Ishikawa (cell line): Measurements from ENCODE around the gene ABCC1.

Experiments used
- CEBPB ChIP-seq: IDR thresholded peaks from 2 replicates; pipeline ENCODE4 v1.6.1; 2012
- CREB1 ChIP-seq: IDR thresholded peaks from 2 replicates; pipeline ENCODE4 v1.6.1; 2012; ENCODE audit warnings: low read depth
- EGR1 ChIP-seq: IDR thresholded peaks from 2 replicates; pipeline ENCODE4 v1.6.1; 2012
- EP300 ChIP-seq: IDR thresholded peaks from 2 replicates; pipeline ENCODE4 v1.6.1; 2012; ENCODE audit warnings: borderline replicate concordance
- FOXM1 ChIP-seq: IDR thresholded peaks from 2 replicates; pipeline ENCODE4 v1.6.1; 2012; ENCODE audit warnings: low read depth, borderline replicate concordance
- NFIC ChIP-seq: IDR thresholded peaks from 2 replicates; pipeline ENCODE4 v1.6.1; 2012
- RAD21 ChIP-seq: IDR thresholded peaks from 2 replicates; pipeline ENCODE4 v1.6.1; 2012; ENCODE audit warnings: low read depth
- YY1 ChIP-seq: IDR thresholded peaks from 2 replicates; pipeline ENCODE4 v1.6.1; 2012; ENCODE audit warnings: low read depth
- ZBTB7A ChIP-seq: IDR thresholded peaks from 2 replicates; pipeline ENCODE4 v1.6.1; 2012; ENCODE audit warnings: low read depth
- TF ChIP-seq, protein P1 (sequence below): IDR thresholded peaks from 2 replicates; pipeline ENCODE4 v1.6.1; 2012; ENCODE audit warnings: low read depth, mild to moderate bottlenecking

DNA sequence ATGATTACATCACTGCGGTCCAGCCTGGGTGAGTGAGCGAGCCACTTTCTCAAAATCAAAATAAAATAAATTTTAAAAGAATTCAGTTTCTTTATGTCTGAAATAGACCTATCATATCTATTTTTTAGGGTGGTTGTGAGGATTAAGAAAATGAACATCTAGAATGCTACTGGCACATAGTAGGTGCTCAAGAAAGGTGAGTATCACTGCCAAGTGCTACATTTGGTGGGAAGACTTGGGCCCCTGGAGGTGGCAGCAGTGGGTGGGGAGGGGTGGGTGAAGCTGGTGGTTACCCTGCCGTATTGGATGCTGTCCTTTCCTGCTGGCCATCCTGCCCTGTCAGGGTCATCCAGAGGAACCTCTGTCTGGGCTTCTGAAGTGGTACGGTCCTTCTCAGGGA lies 223.6 kb downstream of the ABCC1 start:
- TF ChIP-seq EP300 (no peak), NFIC (no peak), CREB1 (no peak), YY1 (no peak), CEBPB (no peak), ZBTB7A (no peak), FOXM1 (no peak), EGR1 (no peak), RAD21 (no peak)
- TF ChIP-seq, protein P1, sequence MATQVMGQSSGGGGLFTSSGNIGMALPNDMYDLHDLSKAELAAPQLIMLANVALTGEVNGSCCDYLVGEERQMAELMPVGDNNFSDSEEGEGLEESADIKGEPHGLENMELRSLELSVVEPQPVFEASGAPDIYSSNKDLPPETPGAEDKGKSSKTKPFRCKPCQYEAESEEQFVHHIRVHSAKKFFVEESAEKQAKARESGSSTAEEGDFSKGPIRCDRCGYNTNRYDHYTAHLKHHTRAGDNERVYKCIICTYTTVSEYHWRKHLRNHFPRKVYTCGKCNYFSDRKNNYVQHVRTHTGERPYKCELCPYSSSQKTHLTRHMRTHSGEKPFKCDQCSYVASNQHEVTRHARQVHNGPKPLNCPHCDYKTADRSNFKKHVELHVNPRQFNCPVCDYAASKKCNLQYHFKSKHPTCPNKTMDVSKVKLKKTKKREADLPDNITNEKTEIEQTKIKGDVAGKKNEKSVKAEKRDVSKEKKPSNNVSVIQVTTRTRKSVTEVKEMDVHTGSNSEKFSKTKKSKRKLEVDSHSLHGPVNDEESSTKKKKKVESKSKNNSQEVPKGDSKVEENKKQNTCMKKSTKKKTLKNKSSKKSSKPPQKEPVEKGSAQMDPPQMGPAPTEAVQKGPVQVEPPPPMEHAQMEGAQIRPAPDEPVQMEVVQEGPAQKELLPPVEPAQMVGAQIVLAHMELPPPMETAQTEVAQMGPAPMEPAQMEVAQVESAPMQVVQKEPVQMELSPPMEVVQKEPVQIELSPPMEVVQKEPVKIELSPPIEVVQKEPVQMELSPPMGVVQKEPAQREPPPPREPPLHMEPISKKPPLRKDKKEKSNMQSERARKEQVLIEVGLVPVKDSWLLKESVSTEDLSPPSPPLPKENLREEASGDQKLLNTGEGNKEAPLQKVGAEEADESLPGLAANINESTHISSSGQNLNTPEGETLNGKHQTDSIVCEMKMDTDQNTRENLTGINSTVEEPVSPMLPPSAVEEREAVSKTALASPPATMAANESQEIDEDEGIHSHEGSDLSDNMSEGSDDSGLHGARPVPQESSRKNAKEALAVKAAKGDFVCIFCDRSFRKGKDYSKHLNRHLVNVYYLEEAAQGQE, result no peak
